Neural progenitor cell (in vitro differentiated cells): ENCODE results near the gene NAA20. TPM values are rescaled to one million over a fixed set of nuclear protein-coding genes. Genes with fewer than 3 reads are reported as not detected.

Experiments used
- DNase-seq: peaks from one replicate; pipeline ENCODE4 v3.0.0-alpha.2; 2016; ENCODE audit warnings: low spot score
- H2AFZ ChIP-seq: fragments of 200-600 bp; sonication (generic); replicated peaks from 2 replicates; pipeline ENCODE4 v1.6.1; 2016; ENCODE audit warnings: antibody characterized with exemption
- H3F3A ChIP-seq: fragments of 200-600 bp; sonication (generic); 2 replicates; pipeline ENCODE4 v1.6.1; 2016; ENCODE audit warnings: antibody characterized with exemption, low read depth
- H3K27ac ChIP-seq: fragments of 200-600 bp; sonication (generic); 2 replicates; pipeline ENCODE4 v1.5.1; 2016; ENCODE audit warnings: mild to moderate bottlenecking
- H3K27me3 ChIP-seq: fragments of 200-600 bp; sonication (generic); 2 replicates; pipeline ENCODE4 v1.6.1; 2016; ENCODE audit warnings: mild to moderate bottlenecking, moderate library complexity
- H3K36me3 ChIP-seq: fragments of 200-600 bp; sonication (generic); 2 replicates; pipeline ENCODE4 v1.5.1; 2016
- H3K4me1 ChIP-seq: fragments of 200-600 bp; sonication (generic); 2 replicates; pipeline ENCODE4 v1.6.1; 2016; ENCODE audit warnings: mixed run types
- H3K4me2 ChIP-seq: fragments of 200-600 bp; sonication (generic); 2 replicates; pipeline ENCODE4 v1.6.1; 2016
- H3K4me3 ChIP-seq: fragments of 200-600 bp; sonication (generic); 2 replicates; pipeline ENCODE4 v1.5.1; 2016
- H3K79me2 ChIP-seq: fragments of 200-600 bp; sonication (generic); 2 replicates; pipeline ENCODE4 v1.6.1; 2016; ENCODE audit warnings: low read depth
- H3K9ac ChIP-seq: fragments of 200-600 bp; sonication (generic); 2 replicates; pipeline ENCODE4 v1.6.1; 2016
- H3K9me3 ChIP-seq: fragments of 200-600 bp; sonication (generic); 2 replicates; pipeline ENCODE4 v1.5.1; 2016; ENCODE audit warnings: low read depth
- H4K20me1 ChIP-seq: fragments of 200-600 bp; sonication (generic); 2 replicates; pipeline ENCODE4 v1.6.1; 2016; ENCODE audit warnings: low read depth
- H3K27ac Mint-ChIP-seq: 3 replicates; pipeline ENCODE4 v1.8.0; 2021; ENCODE audit warnings: mixed read lengths
- H3K27me3 Mint-ChIP-seq: 2 replicates; pipeline ENCODE4 v1.8.0; 2022; ENCODE audit warnings: low read depth, mild to moderate bottlenecking, inconsistent platforms, moderate library complexity, mixed read lengths; ENCODE audit not compliant: insufficient read depth
- H3K36me3 Mint-ChIP-seq: 3 replicates; pipeline ENCODE4 v1.8.0; 2021; ENCODE audit warnings: mixed read lengths
- H3K4me1 Mint-ChIP-seq: 3 replicates; pipeline ENCODE4 v1.8.0; 2021; ENCODE audit warnings: mixed read lengths
- H3K4me3 Mint-ChIP-seq: 3 replicates; pipeline ENCODE4 v1.8.0; 2021; ENCODE audit warnings: mild to moderate bottlenecking, moderate library complexity, mixed read lengths
- H3K9me3 Mint-ChIP-seq: 3 replicates; pipeline ENCODE4 v1.8.0; 2020; ENCODE audit warnings: mixed read lengths
- CTCF ChIP-seq: fragments of 200-600 bp; sonication (generic); IDR thresholded peaks from 2 replicates; pipeline ENCODE4 v1.5.1; 2017; ENCODE audit warnings: antibody characterized with exemption, mild to moderate bottlenecking
- EZH2 ChIP-seq: fragments of 200-600 bp; sonication (generic); IDR thresholded peaks from 2 replicates; pipeline ENCODE4 v1.6.1; 2017; ENCODE audit warnings: antibody characterized with exemption, mild to moderate bottlenecking, moderate library complexity
- EZH2phosphoT487 ChIP-seq: fragments of 200-600 bp; sonication (generic); IDR thresholded peaks from 2 replicates; pipeline ENCODE4 v1.6.1; 2017; ENCODE audit warnings: antibody characterized with exemption
- total RNA-seq: library from RNA; depleted of rRNA; stranded (reverse); fragments of >200 nt; gene quantifications from 2 replicates; pipeline ENCODE4 v1.2.3, GENCODE V29; 2015; ENCODE audit warnings: low replicate concordance

The NAA20 gene
- total RNA-seq, 1 donor from 2014 or later: 39.9 TPM

- no peaks in the 10 kb centered on the region for H3K9me3 ChIP-seq
- no peaks in the 10 kb centered on the region for H3K36me3 ChIP-seq
- TF ChIP-seq EZH2: no peak
- no peak for TF ChIP-seq EZH2phosphoT487
- no peak for TF ChIP-seq CTCF
- no peak overlapping the region for H3K4me3 Mint-ChIP-seq
- H3K79me2 ChIP-seq: peaks cover 25% of the 10 kb centered on the region
- H3K27me3 ChIP-seq: no peaks in the 10 kb centered on the region
- H3K27ac Mint-ChIP-seq: no peak overlapping the region
- peaks cover 7% of the 10 kb centered on the region for H3K4me1 ChIP-seq
- peaks cover 2% of the 10 kb centered on the region for H3K27me3 Mint-ChIP-seq
- no peak for DNase-seq
- H3K4me1 Mint-ChIP-seq: peaks cover 22% of the 10 kb centered on the region
- no peak overlapping the region for H3K27ac ChIP-seq
- peaks cover 14% of the 10 kb centered on the region for H4K20me1 ChIP-seq
- no peak overlapping the region for H3K4me2 ChIP-seq
- no peaks in the 10 kb centered on the region for H3K9me3 Mint-ChIP-seq
- H3F3A ChIP-seq: peaks cover 15% of the 10 kb centered on the region
- no peaks in the 10 kb centered on the region for H3K36me3 Mint-ChIP-seq
- no peak overlapping the region for H3K9ac ChIP-seq
- no peak overlapping the region for H3K4me3 ChIP-seq
- H2AFZ ChIP-seq: no peak overlapping the region
Observed at GRCh38 chr20:20014659-20015058, 2.5 kb upstream of the NAA20 start.

GRCh38 chr20:20017844-20018185 lies 653 bp downstream of the NAA20 start:
- no peak overlapping the region for H3K27ac ChIP-seq
- Mint-ChIP-seq H3K4me1 (peaks cover 17% of the 10 kb centered on the region), H3K27ac (no peak overlapping the region), H3K27me3 (no peaks in the 10 kb centered on the region), H3K9me3 (no peaks in the 10 kb centered on the region), H3K4me3 (peak overlapping the region; percentile 79), H3K36me3 (peaks cover 2% of the 10 kb centered on the region)
- H3K36me3 ChIP-seq: no peaks in the 10 kb centered on the region
- no peak for TF ChIP-seq CTCF
- TF ChIP-seq EZH2phosphoT487: no peak
- no peak for TF ChIP-seq EZH2
- peak overlapping the region; percentile 99 for H3K4me3 ChIP-seq
- peak overlapping the region; percentile 81 for H3K9ac ChIP-seq
- H3K4me1 ChIP-seq: peaks cover 7% of the 10 kb centered on the region
- H3F3A ChIP-seq: peaks cover 15% of the 10 kb centered on the region
- DNase-seq: peak; percentile 52
- H3K79me2 ChIP-seq: peaks cover 56% of the 10 kb centered on the region
- peaks cover 14% of the 10 kb centered on the region for H4K20me1 ChIP-seq
- no peaks in the 10 kb centered on the region for H3K27me3 ChIP-seq
- no peaks in the 10 kb centered on the region for H3K9me3 ChIP-seq
- H2AFZ ChIP-seq: peak overlapping the region; percentile 97
- H3K4me2 ChIP-seq: peak overlapping the region; percentile 98

- Mint-ChIP-seq H3K9me3 (no peaks in the 10 kb centered on the region), H3K36me3 (peaks cover 2% of the 10 kb centered on the region), H3K4me1 (peaks cover 17% of the 10 kb centered on the region), H3K27me3 (no peaks in the 10 kb centered on the region), H3K4me3 (peak overlapping the region; percentile 79), H3K27ac (no peak overlapping the region)
- Histone ChIP-seq H3K4me3 (peak overlapping the region; percentile 99), H3K9ac (peak overlapping the region; percentile 81), H3K4me1 (peaks cover 7% of the 10 kb centered on the region), H3K79me2 (peaks cover 61% of the 10 kb centered on the region), H3F3A (peaks cover 15% of the 10 kb centered on the region), H3K27me3 (no peaks in the 10 kb centered on the region), H3K9me3 (no peaks in the 10 kb centered on the region), H3K4me2 (peak overlapping the region; percentile 98), H4K20me1 (peaks cover 14% of the 10 kb centered on the region), H3K36me3 (no peaks in the 10 kb centered on the region), H2AFZ (no peak overlapping the region), H3K27ac (no peak overlapping the region)
- TF ChIP-seq EZH2phosphoT487: no peak
- TF ChIP-seq EZH2: no peak
- TF ChIP-seq CTCF: no peak
- no peak for DNase-seq
Observed at GRCh38 chr20:20018366-20018765, 1.2 kb downstream of the NAA20 start.
